NCI-H82 (cell line): ENCODE measurements around the gene LYG2.
"Not testable (repeated sequence)": the region's sequence is repeated elsewhere in the genome, so short reads cannot be mapped to it uniquely, and the experiment has no call there.

Source experiments
- DNase-seq: peaks from one replicate; lab custom pipeline; 2025; lab: John Stamatoyannopoulos, UW

LYG2 gene, protein sequence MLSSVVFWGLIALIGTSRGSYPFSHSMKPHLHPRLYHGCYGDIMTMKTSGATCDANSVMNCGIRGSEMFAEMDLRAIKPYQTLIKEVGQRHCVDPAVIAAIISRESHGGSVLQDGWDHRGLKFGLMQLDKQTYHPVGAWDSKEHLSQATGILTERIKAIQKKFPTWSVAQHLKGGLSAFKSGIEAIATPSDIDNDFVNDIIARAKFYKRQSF

GRCh38 chr2:99255491-99256318 is at the start of gene LYG2:
Gene LYG2, minus strand, starts transcription at chr2:99255666. Its CDS starts 1,406 bp downstream, at chr2:99254260.
- no peak for DNase-seq

- DNase-seq: not testable (repeated sequence)
These were observed 45.6 kb upstream of the LYG2 start, which contains the start of gene LYG1 for GRCh38 chr2:99301097-99301496. Gene LYG1, minus strand, starts transcription at chr2:99301197. Its CDS starts 5,527 bp downstream, at chr2:99295670.

DNA sequence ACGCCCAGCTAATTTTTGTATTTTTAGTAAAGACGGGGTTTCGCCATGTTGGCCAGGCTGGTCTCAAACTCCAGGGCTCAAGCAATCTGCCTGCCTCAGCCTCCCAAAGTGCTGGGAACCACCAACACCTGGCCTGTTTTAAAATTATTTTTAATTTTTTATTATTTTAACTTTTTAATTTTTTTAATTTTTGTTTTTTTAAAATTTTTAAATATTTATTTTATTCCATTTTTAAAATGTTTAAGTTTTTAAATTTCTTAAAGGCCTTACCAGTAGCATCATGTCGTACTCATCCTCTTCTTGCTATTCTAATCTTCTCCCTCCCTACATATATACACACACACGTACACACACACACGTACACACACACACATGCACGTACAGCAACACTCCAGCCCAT is 44.1 kb upstream of the LYG2 start:
- no peak for DNase-seq

DNA sequence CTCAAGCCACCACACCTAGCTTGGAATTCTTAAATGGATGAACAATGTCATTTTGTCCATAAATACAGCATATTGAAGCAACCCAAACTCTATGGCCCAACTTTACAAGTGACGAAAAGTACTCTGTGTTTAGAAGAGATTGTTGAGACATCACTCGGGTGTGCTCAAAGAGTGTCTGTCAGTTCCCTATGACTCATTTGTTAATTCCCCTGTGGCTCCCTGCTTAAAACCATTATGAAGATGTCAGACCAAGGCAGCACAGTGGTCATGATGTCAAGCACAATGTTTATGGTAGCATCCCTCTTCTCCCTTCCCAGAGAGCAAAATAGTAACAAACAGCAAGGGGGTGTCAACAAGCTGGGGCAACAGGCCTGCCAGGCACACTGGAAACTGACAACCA is 42.5 kb upstream of the LYG2 start:
- DNase-seq: no peak

GRCh38 chr2:99285526-99285925 is 30.1 kb upstream of the LYG2 start:
- no peak for DNase-seq

DNA sequence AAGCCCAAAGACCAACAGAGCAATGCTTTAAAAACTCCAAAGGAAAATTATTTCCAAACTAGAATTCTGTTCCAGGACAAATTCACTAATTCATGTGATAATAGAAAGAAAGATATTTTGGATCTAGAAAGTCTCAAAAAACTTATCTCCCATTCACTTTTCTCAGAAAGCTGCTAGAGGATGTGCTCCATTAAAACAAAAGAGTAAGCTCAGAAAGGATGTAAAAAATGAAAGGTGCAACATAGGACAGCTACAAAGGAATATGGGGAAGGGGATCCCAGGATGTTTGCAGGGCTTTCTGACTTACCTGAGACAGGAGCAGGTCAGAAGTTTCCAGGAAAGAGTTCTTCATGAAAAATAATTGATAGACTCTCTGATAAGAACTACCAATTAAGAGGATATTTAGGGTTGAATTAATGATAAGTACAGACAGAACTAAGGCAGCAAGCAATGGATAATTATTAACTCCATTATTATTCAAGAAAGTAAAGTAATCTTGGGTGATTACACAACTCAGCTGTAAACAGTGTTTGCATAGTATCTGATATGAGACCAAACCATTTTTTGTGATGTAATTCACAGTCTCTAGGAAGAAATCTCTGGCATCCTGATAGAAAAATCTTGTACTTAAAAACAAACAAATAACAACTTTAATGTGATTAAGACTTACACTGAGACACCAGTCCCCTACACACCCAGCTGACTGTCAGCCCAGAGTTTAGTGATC is 24.7 kb upstream of the LYG2 start:
- DNase-seq: no peak

- DNase-seq: no peak
These were observed 23.4 kb upstream of the LYG2 start for GRCh38 chr2:99278793-99279291.

DNA sequence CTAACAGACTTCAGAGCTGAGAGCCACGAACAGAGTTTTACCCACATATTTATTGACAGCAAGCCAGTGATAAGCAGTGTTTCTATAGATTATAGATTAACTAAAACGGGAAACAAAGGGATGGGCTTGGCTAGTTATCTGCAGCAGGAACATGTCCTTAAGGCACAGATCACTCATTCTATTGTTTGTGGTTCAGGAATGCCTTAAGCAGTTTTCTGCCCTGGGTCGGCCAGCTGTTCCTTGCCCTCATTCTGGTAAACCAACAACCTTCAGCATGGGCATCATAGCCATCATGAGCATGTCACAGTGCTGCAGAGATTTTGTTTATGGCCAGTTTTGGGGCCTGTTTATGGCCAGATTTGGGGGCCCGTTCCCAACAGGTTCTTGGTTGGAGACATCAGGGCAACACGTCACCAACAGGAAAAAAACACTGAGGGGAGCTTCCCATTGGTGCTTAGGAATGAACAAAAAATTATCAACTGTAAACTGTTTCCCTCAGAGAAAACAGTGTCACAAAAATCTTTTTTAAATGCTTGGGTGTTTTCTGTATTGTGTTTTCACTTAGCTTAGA is 22.8 kb upstream of the LYG2 start:
- DNase-seq: not testable (repeated sequence)

GRCh38 chr2:99275882-99276281 is 20.4 kb upstream of the LYG2 start:
- DNase-seq: no peak

- no peak for DNase-seq
These were observed 5.8 kb upstream of the LYG2 start for GRCh38 chr2:99261242-99261641.

DNA sequence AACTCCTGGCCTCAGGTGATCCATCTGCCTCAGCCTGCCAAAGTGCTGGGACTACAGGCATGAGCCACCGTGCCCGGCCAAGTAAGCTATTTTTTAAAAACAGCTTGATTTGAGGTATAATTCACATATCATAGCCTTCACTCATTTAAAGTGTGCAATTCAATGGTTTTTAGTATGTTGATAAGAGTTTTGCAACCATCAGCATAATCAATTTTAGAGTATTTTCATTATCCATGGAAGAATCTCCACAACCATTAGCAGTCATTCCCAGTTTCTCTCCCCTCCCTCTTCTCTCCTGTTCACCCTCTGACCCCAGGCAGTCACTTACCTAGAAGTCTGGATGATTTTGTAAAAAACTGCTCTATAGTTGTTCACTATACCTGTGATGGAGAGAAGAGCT is 4.7 kb upstream of the LYG2 start:
- DNase-seq: no peak

DNA sequence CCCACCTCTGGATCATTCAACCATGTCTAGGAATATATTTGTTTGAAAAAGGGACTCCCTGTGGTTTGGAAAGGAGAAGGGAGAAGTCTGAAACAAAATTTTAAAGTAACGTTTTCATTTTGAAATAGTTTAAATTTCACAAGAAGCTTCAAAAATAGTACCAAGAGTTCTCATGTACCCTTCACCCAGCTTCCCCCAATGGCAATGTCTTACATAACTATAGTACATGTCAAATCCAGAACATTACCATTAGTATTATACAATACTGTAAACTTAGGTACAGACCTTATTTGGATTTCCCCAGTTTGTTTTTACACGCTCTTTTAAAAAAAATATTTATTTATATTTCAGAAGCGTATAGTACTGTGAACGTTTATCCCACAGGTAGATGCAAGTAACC is 4.0 kb upstream of the LYG2 start:
- no peak for DNase-seq

DNA sequence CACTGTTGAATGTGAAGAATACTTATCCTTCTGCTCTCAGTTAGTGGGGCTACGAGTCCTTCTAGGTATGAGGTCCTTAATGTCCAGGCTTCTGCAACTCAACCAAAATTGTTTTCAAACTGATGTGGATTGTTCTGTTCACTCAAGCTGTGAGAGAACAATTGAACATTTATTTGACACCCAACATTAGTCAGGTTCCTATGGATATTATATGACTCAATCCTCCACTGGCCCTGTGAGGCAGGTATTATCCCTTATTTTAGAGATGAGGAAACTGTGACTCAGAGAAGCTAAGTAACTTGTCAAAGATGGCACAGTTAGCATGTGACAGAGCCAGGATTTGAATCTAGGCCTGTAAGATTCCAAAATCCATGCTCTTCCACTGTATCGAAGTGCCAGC is 1.2 kb upstream of the LYG2 start:
- no peak for DNase-seq

DNA sequence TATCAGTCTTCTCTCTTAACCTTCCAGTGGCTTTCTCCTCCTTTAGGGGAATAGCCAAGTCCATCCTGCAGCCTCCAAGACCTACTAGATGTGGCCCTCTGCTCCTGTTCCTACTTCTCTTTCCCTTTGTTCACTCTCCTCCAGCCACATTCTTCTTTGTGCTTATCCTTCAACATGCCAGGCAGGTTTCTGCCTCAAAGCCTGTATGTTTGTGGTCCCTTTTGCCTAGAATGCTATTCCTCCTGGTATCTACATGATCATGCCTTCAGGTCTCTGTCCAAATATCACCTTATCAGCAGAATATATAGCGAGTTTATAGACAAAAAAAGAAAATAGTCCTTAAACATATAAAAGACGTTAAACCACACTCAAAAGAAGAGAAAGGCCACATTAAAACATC is 5.5 kb downstream of the LYG2 start:
- DNase-seq: no peak

- DNase-seq: no peak
These were observed 13.3 kb downstream of the LYG2 start for GRCh38 chr2:99242151-99242550.

DNA sequence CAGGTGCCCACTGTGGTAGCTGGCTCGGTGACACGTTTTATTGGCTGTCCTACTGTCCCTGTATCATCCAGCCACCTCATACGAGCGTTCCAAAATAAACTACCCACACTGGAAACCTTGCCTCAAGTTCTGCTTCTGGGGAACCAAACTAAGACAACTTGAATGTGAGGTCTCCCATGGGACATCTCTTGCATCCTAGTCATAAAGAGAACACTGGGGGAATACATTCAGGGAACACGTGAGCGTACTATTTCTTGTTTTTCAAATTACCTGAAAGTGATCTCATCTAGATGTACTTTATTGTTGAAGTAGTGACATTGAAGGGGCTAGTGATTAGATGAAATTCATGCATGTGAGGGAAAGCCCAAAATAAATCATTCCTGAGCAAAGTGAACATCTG is 15.0 kb downstream of the LYG2 start:
- no peak for DNase-seq

- DNase-seq: no peak
These were observed 16.9 kb downstream of the LYG2 start for GRCh38 chr2:99238599-99238998.

DNA sequence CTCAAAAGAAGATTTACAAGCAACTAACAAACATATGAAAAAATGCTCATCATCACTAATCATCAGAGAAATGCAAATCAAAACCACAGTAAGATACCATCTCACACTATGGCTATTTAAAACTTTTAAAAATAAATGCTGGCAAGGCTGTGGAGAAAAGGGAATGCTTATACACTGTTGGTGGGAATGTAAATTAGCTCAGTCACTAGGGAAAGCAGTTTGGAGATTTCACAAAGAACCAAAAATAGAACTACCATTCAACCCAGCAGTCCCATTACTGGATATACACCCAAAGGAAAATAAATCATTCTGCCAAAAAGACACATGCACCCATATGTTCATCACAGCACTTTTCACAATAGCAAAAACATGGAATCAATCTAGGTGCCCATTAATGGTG is 22.3 kb downstream of the LYG2 start:
- DNase-seq: not testable (repeated sequence)

- DNase-seq: no peak
These were observed 37.5 kb downstream of the LYG2 start for GRCh38 chr2:99217929-99218501.

DNA sequence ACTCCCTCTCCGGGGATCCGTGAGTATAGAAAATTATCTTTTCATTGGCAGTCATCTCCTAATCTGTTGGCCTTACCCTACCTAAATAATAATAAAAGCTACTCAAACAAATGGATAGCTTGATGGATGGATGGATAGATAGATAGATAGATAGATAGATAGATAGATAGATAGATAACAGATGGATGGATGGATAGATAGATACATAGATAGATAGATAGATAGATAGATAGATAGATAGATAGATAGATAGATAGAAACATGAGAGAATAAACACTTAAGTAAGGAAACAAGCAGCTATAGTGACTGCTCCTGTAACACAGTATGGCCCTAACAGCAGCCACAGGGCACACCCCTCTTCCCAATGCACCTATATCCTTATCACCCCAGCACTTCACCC is 39.4 kb downstream of the LYG2 start:
- DNase-seq: no peak

- DNase-seq: no peak
These were observed 50.0 kb downstream of the LYG2 start for GRCh38 chr2:99205491-99205890.
